B cell (primary cell): ENCODE results near the gene SNRNP70. TPM values are rescaled to one million over a fixed set of nuclear protein-coding genes. Genes with fewer than 3 reads are reported as not detected.

Source experiments
- ATAC-seq: fragments of 200-7000 bp; cut with Tn5 transposase; one replicate; pipeline ENCODE4 v1.10.0; 2021; ENCODE audit warnings: low read depth, mild to moderate bottlenecking, moderate number of reproducible peaks, moderate library complexity
- CTCF ChIA-PET: fragments of 350-600 bp; sonication (Branson Sonifier 250); formaldehyde crosslinking; loops from one replicate; lab custom pipeline; 2021; ENCODE audit warnings: antibody characterized with exemption, inconsistent platforms; lab: Charles Lee
- POLR2A ChIA-PET: fragments of 350-600 bp; sonication (Branson Sonifier 250); formaldehyde crosslinking; loops from one replicate; lab custom pipeline; 2021; ENCODE audit warnings: antibody characterized with exemption; lab: Charles Lee
- DNase-seq: peaks from one replicate; pipeline ENCODE4 v3.0.0; 2013
- H2AFZ ChIP-seq: 2 replicates; pipeline ENCODE4 v1.6.1; 2012; ENCODE audit warnings: mild to moderate bottlenecking, low read depth, low read length; ENCODE audit not compliant: insufficient read depth, poor library complexity, severe bottlenecking
- H3K27ac ChIP-seq, 2 donors: 1 replicate in 1 of 2; 2 replicates in 1 of 2; pipeline ENCODE4 v1.5.1; 2012 to 2013; ENCODE audit warnings: low read length in 2 of 2, mild to moderate bottlenecking in 2 of 2, moderate library complexity in 1 of 2
- H3K27me3 ChIP-seq, 4 experiments: fragments of 200-600 bp in 1 of 4; sonication (generic) in 1 of 4; replicated peaks in 1 of 4; 1 replicate in 2 of 4; 2 replicates in 2 of 4; pipeline versions ENCODE4 v1.6.1 to v1.7.0; 2013 to 2016; ENCODE audit warnings: low read length in 3 of 4, mild to moderate bottlenecking in 2 of 4, mixed read lengths in 1 of 4, moderate library complexity in 1 of 4; ENCODE audit not compliant: insufficient read depth in 4 of 4, control insufficient read depth in 3 of 4; ENCODE audit errors: control extremely low read depth in 1 of 4
- H3K36me3 ChIP-seq, 2 experiments: replicated peaks in 1 of 2; 1 replicate in 1 of 2; 2 replicates in 1 of 2; pipeline versions ENCODE4 v1.6.1 to v1.7.1; 2013; ENCODE audit warnings: low read length in 1 of 2; ENCODE audit not compliant: insufficient read depth in 2 of 2, control insufficient read depth in 1 of 2; ENCODE audit errors: control extremely low read depth in 1 of 2, extremely low read depth in 1 of 2
- H3K4me1 ChIP-seq, 2 donors: fragments of 200-600 bp in 1 of 2; sonication (generic) in 1 of 2; 1 replicate in 1 of 2; 2 replicates in 1 of 2; pipeline versions ENCODE4 v1.5.1 to v1.6.1; 2013 to 2017; ENCODE audit warnings: low read length in 2 of 2; ENCODE audit not compliant: control insufficient read depth in 2 of 2, insufficient read depth in 2 of 2
- H3K4me2 ChIP-seq: replicated peaks from 2 replicates; pipeline ENCODE3; 2012; ENCODE audit warnings: mild to moderate bottlenecking, low read depth, low read length; ENCODE audit not compliant: poor library complexity, severe bottlenecking
- H3K4me3 ChIP-seq, 5 experiments: fragments of 200-600 bp in 1 of 5; sonication (generic) in 1 of 5; 1 replicate in 3 of 5; 2 replicates in 2 of 5; pipeline versions ENCODE4 v1.5.1 to v1.7.0; 2011 to 2016; ENCODE audit warnings: low read length in 4 of 5, mild to moderate bottlenecking in 4 of 5, low read depth in 2 of 5, control low read depth in 1 of 5, moderate library complexity in 1 of 5; ENCODE audit not compliant: insufficient read depth in 1 of 5; ENCODE audit errors: control extremely low read depth in 1 of 5, extremely low read depth in 1 of 5
- H3K79me2 ChIP-seq: fragments of 200-600 bp; sonication (generic); one replicate; pipeline ENCODE4 v1.6.0; 2016; ENCODE audit warnings: low read length; ENCODE audit not compliant: control insufficient read depth, insufficient read depth
- H3K9ac ChIP-seq: fragments of 200-600 bp; sonication (generic); 2 replicates; pipeline ENCODE4 v1.6.1; 2017; ENCODE audit warnings: mild to moderate bottlenecking, low read length, moderate library complexity
- H3K9me3 ChIP-seq, 3 donors: one replicate each; pipeline versions ENCODE4 v1.6.1 to v1.7.1; 2013; ENCODE audit warnings: low read length in 2 of 3; ENCODE audit not compliant: control insufficient read depth in 2 of 3, insufficient read depth in 1 of 3; ENCODE audit errors: control extremely low read depth in 1 of 3
- H4K20me1 ChIP-seq: 2 replicates; pipeline ENCODE4 v1.6.0; 2012; ENCODE audit warnings: mild to moderate bottlenecking, low read length; ENCODE audit not compliant: insufficient read depth, control insufficient read depth, poor library complexity, severe bottlenecking
- H3K27ac Mint-ChIP-seq: one replicate; pipeline ENCODE4 v1.8.0; 2021; ENCODE audit warnings: mixed read lengths
- H3K27me3 Mint-ChIP-seq: one replicate; pipeline ENCODE4 v1.8.0; 2021; ENCODE audit warnings: mixed read lengths
- H3K4me1 Mint-ChIP-seq: one replicate; pipeline ENCODE4 v1.8.0; 2021; ENCODE audit warnings: mixed read lengths
- H3K4me3 Mint-ChIP-seq: one replicate; pipeline ENCODE4 v1.8.0; 2021; ENCODE audit warnings: mixed read lengths
- H3K9me3 Mint-ChIP-seq: one replicate; pipeline ENCODE4 v1.8.0; 2022; ENCODE audit warnings: mixed read lengths; ENCODE audit not compliant: insufficient read depth
- EZH2 ChIP-seq: IDR thresholded peaks from 2 replicates; pipeline ENCODE4 v1.6.1; 2012; ENCODE audit warnings: borderline replicate concordance, low read depth, mild to moderate bottlenecking, moderate library complexity, low read length; ENCODE audit not compliant: insufficient read depth, poor library complexity, severe bottlenecking
- WGBS: methylation state at CpG from one replicate; pipeline ENCODE4 v1.1.5; 2013; ENCODE audit warnings: missing lambda C conversion rate; ENCODE audit not compliant: insufficient coverage; 5-methylcytosine and 5-hydroxymethylcytosine counted together
- intact Hi-C: fragments of 100-400 bp; cut with micrococcal nuclease; formaldehyde crosslinking; loops from one replicate; pipeline ENCODE4 v1.10.0; 2022
- polyA plus RNA-seq: library from polyadenylated mRNA; depleted of rRNA; stranded (reverse); fragments of >200 nt; gene quantifications from 2 replicates; pipeline ENCODE4 v1.2.3, GENCODE V29; 2012
- total RNA-seq, 2 donors: library from RNA; stranded (reverse); fragments of 120-200 nt in 1 of 2; gene quantifications; 1 replicate in 1 of 2; 2 replicates in 1 of 2; pipeline versions ENCODE4 v1.2.3 to v1.2.4, GENCODE V29; 2013 to 2022
- TF ChIP-seq, protein P1 (sequence below): fragments of 200-600 bp; IDR thresholded peaks from one replicate; pipeline ENCODE4 v1.8.0; 2022; ENCODE audit warnings: antibody characterized with exemption, mild to moderate bottlenecking

The SNRNP70 gene
- total and polyA plus RNA-seq, 2 donors (not counting 1 experiment from before 2014, with no cell fraction given), result 598 to 954 TPM

DNA sequence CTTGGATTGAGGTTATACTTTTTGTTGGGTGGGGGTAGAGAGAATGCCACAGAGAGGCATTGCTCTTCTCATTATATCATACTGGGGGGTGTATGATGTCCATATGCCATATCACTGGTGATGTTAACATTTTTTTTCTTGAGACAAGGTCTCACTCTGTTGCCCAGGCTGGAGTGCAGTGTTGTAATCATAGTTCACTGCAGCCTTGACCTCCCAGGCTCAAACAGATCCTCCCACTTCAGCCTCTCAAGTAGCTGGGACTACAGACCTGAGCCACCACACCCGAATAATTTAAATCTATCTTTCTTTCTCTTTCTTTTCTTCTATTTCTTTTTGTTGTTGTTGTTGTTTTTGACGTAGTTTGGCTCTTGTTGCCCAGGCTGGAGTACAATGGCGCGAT is 4.9 kb upstream of the SNRNP70 start:
- Mint-ChIP-seq H3K4me1 (peaks cover 10% of the 10 kb centered on the region), H3K27ac (no peak overlapping the region), H3K4me3 (no peak overlapping the region), H3K27me3 (peaks cover 11% of the 10 kb centered on the region), H3K9me3 (no peaks in the 10 kb centered on the region)
- no peak overlapping the region for H3K27ac ChIP-seq
- no peak overlapping the region for H3K9ac ChIP-seq
- H3K27me3 ChIP-seq, result peaks cover 0 to 8% (median 0%) of the 10 kb centered on the region in 4 experiments
- ChIA-PET CTCF (no interaction called here), POLR2A (no interaction called here)
- H3K79me2 ChIP-seq, result peaks cover under 1% of the 10 kb centered on the region
- ATAC-seq (no peak), DNase-seq (no peak)
- H3K36me3 ChIP-seq, result no peaks in the 10 kb centered on the region
- intact Hi-C loops, result loop anchor here (10.0 kb wide), 1 partner anchor 296 kb away; no protein-coding TSS in a partner anchor
- TF ChIP-seq EZH2, result no peak
- TF ChIP-seq, protein P1, sequence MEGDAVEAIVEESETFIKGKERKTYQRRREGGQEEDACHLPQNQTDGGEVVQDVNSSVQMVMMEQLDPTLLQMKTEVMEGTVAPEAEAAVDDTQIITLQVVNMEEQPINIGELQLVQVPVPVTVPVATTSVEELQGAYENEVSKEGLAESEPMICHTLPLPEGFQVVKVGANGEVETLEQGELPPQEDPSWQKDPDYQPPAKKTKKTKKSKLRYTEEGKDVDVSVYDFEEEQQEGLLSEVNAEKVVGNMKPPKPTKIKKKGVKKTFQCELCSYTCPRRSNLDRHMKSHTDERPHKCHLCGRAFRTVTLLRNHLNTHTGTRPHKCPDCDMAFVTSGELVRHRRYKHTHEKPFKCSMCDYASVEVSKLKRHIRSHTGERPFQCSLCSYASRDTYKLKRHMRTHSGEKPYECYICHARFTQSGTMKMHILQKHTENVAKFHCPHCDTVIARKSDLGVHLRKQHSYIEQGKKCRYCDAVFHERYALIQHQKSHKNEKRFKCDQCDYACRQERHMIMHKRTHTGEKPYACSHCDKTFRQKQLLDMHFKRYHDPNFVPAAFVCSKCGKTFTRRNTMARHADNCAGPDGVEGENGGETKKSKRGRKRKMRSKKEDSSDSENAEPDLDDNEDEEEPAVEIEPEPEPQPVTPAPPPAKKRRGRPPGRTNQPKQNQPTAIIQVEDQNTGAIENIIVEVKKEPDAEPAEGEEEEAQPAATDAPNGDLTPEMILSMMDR, result no peak
- peaks cover 4 to 8% of the 10 kb centered on the region in 2 donors for H3K4me1 ChIP-seq
- H3K4me2 ChIP-seq, result no peak overlapping the region
- H2AFZ ChIP-seq, result no peak overlapping the region
- no CpG with 5 or more reads among the region's 4 CpGs for WGBS
- H3K4me3 ChIP-seq, result no peak overlapping the region
- peaks cover 0 to 4% (median 0%) of the 10 kb centered on the region in 3 donors for H3K9me3 ChIP-seq
- H4K20me1 ChIP-seq, result peaks cover 1% of the 10 kb centered on the region

DNA sequence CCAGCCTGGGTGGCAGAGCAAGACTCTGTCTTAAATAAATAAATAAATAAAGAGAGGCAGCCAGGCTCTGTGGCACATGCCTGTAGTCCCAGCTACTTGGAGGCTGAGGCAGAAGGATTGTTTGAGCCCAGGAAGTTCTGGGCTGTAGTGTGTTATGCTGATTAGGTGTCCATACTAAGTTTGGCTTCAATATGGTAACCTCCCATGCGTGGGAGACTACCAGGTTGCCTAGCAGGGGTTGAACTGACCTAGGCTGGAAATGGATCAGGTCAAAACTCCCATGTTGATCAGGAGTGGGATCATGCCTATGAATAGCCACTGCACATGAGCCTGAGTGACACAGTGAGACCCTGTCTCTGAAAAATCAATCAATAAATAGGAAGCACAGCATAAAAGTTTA is 4.0 kb upstream of the SNRNP70 start:
- DNase-seq (no peak), ATAC-seq (no peak)
- no peak overlapping the region for H3K4me2 ChIP-seq
- peaks cover 10% of the 10 kb centered on the region for H3K79me2 ChIP-seq
- CTCF ChIA-PET, result interaction anchor here (1.8 kb wide), 1 partner anchor 118 kb away, joined by 4 read pairs; no protein-coding TSS in a partner anchor
- no peak overlapping the region for H3K27ac ChIP-seq
- H3K9me3 ChIP-seq, result peaks cover 0 to 4% (median 0%) of the 10 kb centered on the region in 3 donors
- H4K20me1 ChIP-seq, result peaks cover 10% of the 10 kb centered on the region
- intact Hi-C loops, result loop anchor here (10.0 kb wide), 1 partner anchor 296 kb away; no protein-coding TSS in a partner anchor
- peaks cover 14% of the 10 kb centered on the region for H3K4me1 Mint-ChIP-seq
- POLR2A ChIA-PET, result no interaction called here
- no peak overlapping the region for H3K27ac Mint-ChIP-seq
- no peak overlapping the region for H3K4me3 ChIP-seq
- H3K4me3 Mint-ChIP-seq, result no peak overlapping the region
- no peak overlapping the region for H3K9ac ChIP-seq
- WGBS, result 71% methylated on average over 1 of the region's 1 CpG
- TF ChIP-seq, protein P1, result no peak
- no peak for TF ChIP-seq EZH2
- peaks cover 0 to 3% of the 10 kb centered on the region in 2 experiments for H3K36me3 ChIP-seq
- H2AFZ ChIP-seq, result no peak overlapping the region
- H3K9me3 Mint-ChIP-seq, result no peaks in the 10 kb centered on the region
- H3K27me3 Mint-ChIP-seq, result peaks cover 6% of the 10 kb centered on the region
- peaks cover 7 to 13% of the 10 kb centered on the region in 2 donors for H3K4me1 ChIP-seq
- peaks cover 0 to 5% (median 0%) of the 10 kb centered on the region in 4 experiments for H3K27me3 ChIP-seq
